GM23338 (cell line): Measurements from ENCODE around the gene OR2T10. TPM values are rescaled to one million over a fixed set of nuclear protein-coding genes. Genes with fewer than 3 reads are reported as not detected.

Experiments used
- ATAC-seq: fragments of 200-7000 bp; cut with Tn5 transposase; 3 replicates; pipeline ENCODE4 v1.9.1; 2020
- DNase-seq: peaks from one replicate; pipeline ENCODE4 v3.0.0-alpha.2; 2015; ENCODE audit warnings: low spot score
- H2AFZ ChIP-seq: fragments of 200-600 bp; sonication (generic); 2 replicates; pipeline ENCODE4 v1.8.0; 2016; ENCODE audit warnings: antibody characterized with exemption, mild to moderate bottlenecking, moderate library complexity
- H3F3A ChIP-seq: fragments of 200-600 bp; sonication (generic); replicated peaks from 2 replicates; pipeline ENCODE4 v1.8.0; 2017; ENCODE audit warnings: antibody characterized with exemption, mixed run types, low read depth
- H3K27ac ChIP-seq: fragments of 200-600 bp; sonication (generic); 2 replicates; pipeline ENCODE4 v1.6.1; 2016; ENCODE audit warnings: low read depth
- H3K27me3 ChIP-seq: fragments of 200-600 bp; sonication (generic); 2 replicates; pipeline ENCODE4 v1.8.0; 2016; ENCODE audit warnings: mild to moderate bottlenecking, mixed run types, moderate library complexity; ENCODE audit not compliant: insufficient read depth
- H3K36me3 ChIP-seq: fragments of 200-600 bp; sonication (generic); 2 replicates; pipeline ENCODE4 v1.8.0; 2016; ENCODE audit warnings: mild to moderate bottlenecking; ENCODE audit not compliant: insufficient read depth
- H3K4me1 ChIP-seq: fragments of 200-600 bp; sonication (generic); 2 replicates; pipeline ENCODE4 v1.8.0; 2016; ENCODE audit warnings: mild to moderate bottlenecking, moderate library complexity; ENCODE audit not compliant: insufficient read depth
- H3K4me2 ChIP-seq: fragments of 200-600 bp; sonication (generic); 2 replicates; pipeline ENCODE4 v1.7.1; 2017; ENCODE audit warnings: mixed run types
- H3K4me3 ChIP-seq: fragments of 200-600 bp; sonication (generic); 2 replicates; pipeline ENCODE4 v1.6.1; 2016; ENCODE audit warnings: mixed run types
- H3K79me2 ChIP-seq: fragments of 200-600 bp; sonication (generic); replicated peaks from 2 replicates; pipeline ENCODE4 v1.8.0; 2017; ENCODE audit warnings: mild to moderate bottlenecking; ENCODE audit not compliant: insufficient read depth
- H3K9me2 ChIP-seq: fragments of 200-600 bp; sonication (generic); 2 replicates; pipeline ENCODE4 v1.8.0; 2017; ENCODE audit not compliant: insufficient read depth
- H4K20me1 ChIP-seq: fragments of 200-600 bp; sonication (generic); replicated peaks from 2 replicates; pipeline ENCODE4 v1.8.0; 2017; ENCODE audit warnings: mild to moderate bottlenecking; ENCODE audit not compliant: insufficient read depth
- H3K27ac Mint-ChIP-seq: 2 replicates; pipeline ENCODE4 v1.8.0; 2020; ENCODE audit warnings: inconsistent platforms, mild to moderate bottlenecking, moderate library complexity, mixed read lengths
- H3K27me3 Mint-ChIP-seq: 3 replicates; pipeline ENCODE4 v1.8.0; 2022; ENCODE audit warnings: low read depth, mild to moderate bottlenecking, moderate library complexity, mixed read lengths, inconsistent platforms; ENCODE audit not compliant: insufficient read depth, poor library complexity
- H3K36me3 Mint-ChIP-seq: 3 replicates; pipeline ENCODE4 v1.8.0; 2021; ENCODE audit warnings: low read depth, mild to moderate bottlenecking, inconsistent platforms, moderate library complexity, mixed read lengths
- H3K4me1 Mint-ChIP-seq: 3 replicates; pipeline ENCODE4 v1.8.0; 2020; ENCODE audit warnings: mild to moderate bottlenecking, inconsistent platforms, mixed read lengths
- H3K4me3 Mint-ChIP-seq: 3 replicates; pipeline ENCODE4 v1.8.0; 2021; ENCODE audit warnings: moderate library complexity, mild to moderate bottlenecking, inconsistent platforms, mixed read lengths
- H3K9me3 Mint-ChIP-seq: 3 replicates; pipeline ENCODE4 v1.8.0; 2020; ENCODE audit warnings: moderate library complexity, mild to moderate bottlenecking, inconsistent platforms, mixed read lengths
- CTCF ChIP-seq, 2 experiments: fragments of 200-600 bp in 1 of 2; sonication (generic) in 1 of 2; conservative IDR thresholded peaks; 2 replicates each; pipeline versions ENCODE4 v1.5.1 to v1.6.1; 2016 to 2017; ENCODE audit warnings: antibody characterized with exemption in 2 of 2, low read depth in 2 of 2, mild to moderate bottlenecking in 2 of 2, moderate library complexity in 1 of 2
- ETS1 ChIP-seq: IDR thresholded peaks from 2 replicates; pipeline ENCODE4 v1.6.1; 2016; ENCODE audit warnings: antibody characterized with exemption
- EZH2 ChIP-seq: fragments of 200-600 bp; sonication (generic); IDR thresholded peaks from one replicate; pipeline ENCODE4 v1.8.0; 2017; ENCODE audit warnings: antibody characterized with exemption, mild to moderate bottlenecking, low read depth; ENCODE audit not compliant: unreplicated experiment
- EZH2phosphoT487 ChIP-seq: fragments of 200-600 bp; sonication (generic); IDR thresholded peaks from one replicate; pipeline ENCODE4 v1.8.1; 2018; ENCODE audit warnings: antibody characterized with exemption; ENCODE audit not compliant: unreplicated experiment
- JUNB ChIP-seq: IDR thresholded peaks from one replicate; pipeline ENCODE4 v1.6.1; 2016; ENCODE audit warnings: antibody characterized with exemption; ENCODE audit not compliant: unreplicated experiment
- NANOG ChIP-seq: IDR thresholded peaks from 2 replicates; pipeline ENCODE4 v1.6.1; 2016; ENCODE audit warnings: antibody characterized with exemption, borderline replicate concordance
- POLR2AphosphoS5 ChIP-seq: IDR thresholded peaks from 2 replicates; pipeline ENCODE4 v1.6.1; 2016; ENCODE audit warnings: antibody characterized with exemption, low read depth
- REST ChIP-seq: IDR thresholded peaks from one replicate; pipeline ENCODE4 v1.6.1; 2018; ENCODE audit warnings: antibody characterized with exemption; ENCODE audit not compliant: unreplicated experiment
- STAT1 ChIP-seq: IDR thresholded peaks from one replicate; pipeline ENCODE4 v1.6.1; 2016; ENCODE audit warnings: antibody characterized with exemption; ENCODE audit not compliant: unreplicated experiment
- ZNF114 ChIP-seq: fragments of 250-450 bp; sonication (Bioruptor Pico); IDR thresholded peaks from 2 replicates; pipeline ENCODE4 v1.5.0; 2020; ENCODE audit warnings: mild to moderate bottlenecking, moderate library complexity
- ZNF331 ChIP-seq: fragments of 250-450 bp; sonication (Bioruptor Pico); IDR thresholded peaks from 2 replicates; pipeline ENCODE4 v1.5.0; 2020; ENCODE audit warnings: low read depth, mild to moderate bottlenecking, moderate library complexity
- ZNF462 ChIP-seq: fragments of 250-450 bp; sonication (Bioruptor Pico); IDR thresholded peaks from 2 replicates; pipeline ENCODE4 v1.5.0; 2020; ENCODE audit warnings: mild to moderate bottlenecking, moderate library complexity
- polyA plus RNA-seq: library from polyadenylated mRNA; unstranded; fragments of >200 nt; fragmentation: Nextera tagmentation; extraction: Ambion mirVana; gene quantifications from 2 replicates; pipeline ENCODE4 v1.2.1, GENCODE V29; 2016
- total RNA-seq: library from RNA; depleted of rRNA; stranded (reverse); fragments of >200 nt; shearing (Covaris generic); gene quantifications from 2 replicates; pipeline ENCODE4 v1.2.3, GENCODE V29; 2014

Gene OR2T10
- total and polyA plus RNA-seq, 2 experiments from 2014 or later, result not detected

- TF ChIP-seq ZNF462 (CRISPR knock-in tag), result no peak
These were observed 34.0 kb upstream of the OR2T10 start (continued) for GRCh38 chr1:248631354-248632008.

- no peaks in the 10 kb centered on the region for H3K4me1 Mint-ChIP-seq
- Histone ChIP-seq H3K4me3 (no peak overlapping the region), H3K27ac (no peak overlapping the region), H3K36me3 (no peaks in the 10 kb centered on the region), H3K4me1 (no peaks in the 10 kb centered on the region), H3K4me2 (no peak overlapping the region), H3K79me2 (no peaks in the 10 kb centered on the region), H3F3A (no peaks in the 10 kb centered on the region), H3K9me2 (no peaks in the 10 kb centered on the region), H4K20me1 (no peaks in the 10 kb centered on the region), H3K27me3 (no peaks in the 10 kb centered on the region), H2AFZ (no peak overlapping the region)
- DNase-seq, result no peak
- no peak overlapping the region for H3K27ac Mint-ChIP-seq
- H3K9me3 Mint-ChIP-seq, result peaks cover 8% of the 10 kb centered on the region; the same call in 2 of the 3 replicates
- H3K36me3 Mint-ChIP-seq, result peaks cover 18% of the 10 kb centered on the region
- no peaks in the 10 kb centered on the region for H3K27me3 Mint-ChIP-seq
- ATAC-seq, result no peak
- H3K4me3 Mint-ChIP-seq, result no peak overlapping the region
- TF ChIP-seq ETS1 (no peak), ZNF331 (no peak), EZH2phosphoT487 (no peak), EZH2 (no peak), ZNF114 (CRISPR knock-in tag) (no peak), NANOG (no peak), JUNB (no peak), STAT1 (no peak), POLR2AphosphoS5 (no peak), CTCF (conservative IDR thresholded peaks at IDR 0.05; ENCODE audit: low read depth in 2 of 2) (no peak), REST (no peak)
These were observed 33.1 kb upstream of the OR2T10 start for GRCh38 chr1:248630551-248630950.
